Measurements from ENCODE around the gene C7orf25.
"Not testable (repeated sequence)": the region's sequence is repeated elsewhere in the genome, so short reads cannot be mapped to it uniquely, and the experiment has no call there.

Gene C7orf25

DNA sequence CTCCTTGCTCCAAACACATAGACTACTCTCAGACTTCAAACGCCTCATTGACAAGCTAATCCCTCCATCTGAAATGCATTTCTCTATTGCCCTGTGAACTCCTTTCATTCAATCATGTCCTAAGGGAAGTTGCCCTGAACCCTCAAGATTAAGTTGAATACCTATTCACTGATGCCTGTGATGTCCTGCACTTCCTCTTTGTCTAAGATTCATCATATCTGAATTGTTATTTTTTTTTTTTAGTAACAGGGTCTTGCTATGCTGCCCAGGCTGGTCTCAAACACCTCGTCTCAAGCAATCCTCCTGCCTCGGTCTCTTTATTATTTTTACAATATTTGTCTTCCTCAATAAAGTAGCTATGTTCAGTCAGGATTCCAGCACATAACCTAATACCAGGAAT lies 16.9 kb upstream of the C7orf25 start:
- no peak for DNase-seq

DNA sequence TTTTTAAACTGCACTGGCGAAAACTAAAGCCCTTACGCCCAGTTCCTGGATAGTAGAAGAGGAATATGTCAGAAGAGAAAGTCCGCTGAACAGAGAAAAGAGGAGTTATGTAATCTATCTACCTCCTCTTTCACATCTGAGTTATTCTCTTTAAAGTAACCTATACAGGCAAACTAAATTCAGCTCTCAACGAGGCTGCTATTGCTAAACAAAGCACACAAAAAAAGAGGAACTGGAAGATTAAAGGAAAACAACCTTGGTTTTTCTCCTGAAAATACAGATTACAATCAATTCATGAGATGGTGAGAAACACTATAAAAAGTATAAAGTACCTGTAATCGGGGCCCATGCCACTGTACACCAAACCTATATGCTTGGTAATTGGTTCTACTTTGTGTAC lies 14.3 kb upstream of the C7orf25 start:
- DNase-seq = no peak

DNA sequence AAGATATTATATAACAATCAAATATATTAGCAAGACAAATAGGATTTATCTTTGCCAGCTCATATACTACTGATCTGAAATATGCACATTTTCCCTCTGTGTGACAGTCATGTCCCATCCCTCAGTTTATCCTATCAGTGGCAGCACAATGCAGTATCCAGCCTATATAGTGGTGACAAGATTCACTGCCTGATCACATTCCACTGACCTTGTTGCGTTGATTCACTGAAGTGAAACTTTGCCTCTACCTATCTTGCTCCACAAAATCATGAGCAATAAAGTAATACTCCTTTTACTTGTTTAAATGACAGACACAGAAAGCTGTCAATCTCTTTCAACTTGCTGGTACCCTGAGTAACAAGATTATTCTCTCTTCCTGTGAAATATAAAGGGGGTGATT lies 13.8 kb upstream of the C7orf25 start:
- no peak for DNase-seq

DNA sequence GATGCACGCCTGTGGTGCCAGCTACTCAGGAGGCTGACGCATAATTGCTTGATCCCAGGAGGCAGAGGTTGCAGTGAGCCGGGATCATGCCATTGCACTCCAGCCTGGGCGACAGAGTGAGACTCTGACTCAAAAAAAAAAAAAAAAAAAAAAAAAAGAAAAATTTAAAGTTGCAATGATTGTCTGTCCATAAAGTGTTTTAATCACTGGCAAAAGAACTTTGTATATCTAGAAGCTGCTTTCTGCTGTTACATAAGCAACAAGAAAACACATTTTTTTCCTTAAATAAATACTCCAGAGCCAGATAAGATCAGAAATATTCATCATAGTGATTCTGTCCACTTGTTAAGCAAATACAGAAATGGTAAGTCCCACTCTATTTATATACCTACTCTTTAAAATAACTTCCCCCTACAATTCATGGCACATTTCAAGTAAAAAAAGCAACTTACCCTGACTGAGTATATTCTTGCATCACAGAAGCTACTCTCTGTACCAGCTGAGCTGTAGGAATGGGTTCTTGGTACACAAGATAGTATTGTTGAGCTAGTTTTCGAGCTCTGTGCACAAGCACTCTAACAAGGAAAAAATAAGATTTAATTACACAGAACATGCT lies 12.5 kb upstream of the C7orf25 start:
- no peak for DNase-seq

DNA sequence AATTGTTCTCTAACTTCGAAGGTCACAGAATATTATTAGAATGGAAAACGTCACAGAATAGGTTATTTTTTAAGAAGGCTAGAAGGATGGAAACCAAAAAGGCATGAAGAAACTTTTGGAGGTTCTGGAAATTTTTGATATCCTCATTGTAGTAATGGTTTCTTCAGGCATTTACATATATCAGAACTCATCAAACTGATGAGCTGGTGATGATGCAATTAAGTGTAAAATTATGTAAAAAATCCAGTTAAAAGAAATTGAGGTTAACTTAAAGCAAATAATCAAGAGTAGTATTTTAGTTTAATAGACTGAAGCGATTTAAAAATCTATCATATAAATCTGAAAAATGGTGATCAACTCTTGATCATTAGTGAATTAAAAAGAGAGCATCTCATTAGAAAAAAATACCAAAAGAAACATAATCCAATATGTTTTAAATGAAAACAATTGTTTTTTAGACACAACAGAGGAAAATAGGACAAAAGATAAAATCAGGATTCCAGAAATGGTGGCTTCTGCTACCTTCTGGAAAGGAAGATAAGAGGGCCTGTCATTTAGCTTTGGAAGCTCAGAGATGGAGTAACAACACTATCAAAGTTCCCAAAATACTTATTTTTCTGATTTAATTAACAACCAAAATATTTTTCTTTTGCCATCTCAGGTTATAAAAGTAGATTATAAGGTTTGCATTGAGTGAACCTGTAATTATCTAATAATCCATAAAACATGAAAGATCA lies 10.3 kb upstream of the C7orf25 start:
- no peak for DNase-seq

DNA sequence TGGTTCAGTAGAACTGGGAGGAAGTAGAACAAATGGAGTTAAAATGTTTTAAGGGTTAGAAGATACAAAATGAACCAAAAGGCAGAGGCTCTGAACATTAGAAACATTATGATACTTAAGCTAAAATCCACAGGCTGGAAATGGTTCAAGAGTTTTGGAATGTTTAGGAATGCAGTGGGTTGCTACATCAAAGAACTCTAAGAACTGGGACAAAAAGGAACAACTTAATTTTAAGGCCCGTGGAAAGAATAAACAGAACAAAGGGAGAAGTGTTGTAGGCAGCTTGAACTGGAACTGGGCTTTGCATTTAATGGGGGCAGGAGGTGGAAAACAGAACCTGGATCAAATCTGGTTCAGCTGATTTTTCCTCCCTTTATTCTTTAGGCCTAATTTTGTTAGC lies 3.5 kb upstream of the C7orf25 start:
- DNase-seq = no peak

DNA sequence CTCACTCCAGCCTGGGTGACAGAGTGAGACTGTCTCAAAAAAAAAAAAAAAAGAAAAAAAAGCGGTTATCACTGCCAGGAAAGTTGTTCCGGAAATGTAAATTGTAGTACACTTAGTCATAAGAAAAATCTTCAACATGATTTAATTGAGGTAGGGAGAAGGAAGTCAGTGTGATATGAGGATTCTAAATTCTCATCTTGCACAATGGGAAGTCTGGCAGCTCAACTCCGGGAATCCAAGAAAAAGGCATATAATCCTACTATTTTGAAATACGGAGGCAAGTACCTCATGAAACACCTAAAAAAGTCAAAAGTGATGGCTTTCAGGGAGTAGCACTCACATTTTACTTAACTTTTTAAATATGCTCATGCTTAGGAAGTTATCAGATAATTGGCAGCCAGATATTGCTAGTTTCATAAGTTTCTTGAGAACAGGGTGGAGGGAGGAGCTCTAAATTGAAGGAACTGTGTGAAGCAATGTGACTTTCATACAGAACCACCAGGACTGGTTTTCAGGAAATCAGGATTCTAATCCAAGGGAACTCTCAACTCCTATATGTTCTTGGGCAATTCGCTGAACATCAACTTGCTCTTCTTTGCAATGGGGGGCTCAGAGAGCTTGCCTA lies 2.7 kb upstream of the C7orf25 start:
- DNase-seq = no peak

DNA sequence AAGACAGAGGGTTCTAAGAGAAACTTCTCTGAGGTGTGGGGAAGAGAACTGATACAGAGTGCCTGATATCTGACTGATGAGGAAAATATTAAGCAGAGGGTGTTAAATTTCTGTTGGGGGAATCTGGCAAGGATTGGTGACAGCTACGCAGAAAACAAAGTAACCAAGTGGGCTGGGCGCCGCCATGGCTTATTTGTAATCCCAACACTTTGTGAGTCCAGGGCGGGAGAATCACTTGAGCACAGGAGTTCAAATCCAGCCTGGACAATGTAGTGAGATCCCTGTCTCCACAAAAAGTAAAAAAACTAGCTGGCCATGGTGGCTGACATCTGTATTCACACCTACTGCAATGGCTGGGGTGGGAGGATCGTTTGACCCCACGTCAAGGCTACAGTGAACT lies 2.1 kb upstream of the C7orf25 start:
- peak in 1 of 2 donors; percentile 4 for DNase-seq

DNA sequence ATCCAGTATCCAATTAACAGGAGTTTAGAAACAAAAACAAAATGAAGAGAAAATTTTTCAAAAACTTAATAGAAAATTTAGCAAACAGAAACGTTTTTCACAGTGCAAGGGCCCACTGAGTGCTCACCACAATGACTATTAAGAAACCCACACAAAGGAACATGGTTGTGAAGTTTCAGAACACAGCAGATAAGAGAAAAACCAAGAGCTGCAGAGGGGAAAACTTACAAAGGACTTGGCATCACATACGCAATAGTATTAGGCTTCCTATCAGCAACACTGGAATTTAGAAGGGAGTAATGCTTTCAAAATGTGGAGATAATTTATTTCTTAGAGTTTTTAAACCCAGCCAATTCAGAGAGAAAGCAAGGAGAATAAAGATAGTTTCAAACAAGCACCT lies 1.7 kb upstream of the C7orf25 start:
- DNase-seq = no peak

DNA sequence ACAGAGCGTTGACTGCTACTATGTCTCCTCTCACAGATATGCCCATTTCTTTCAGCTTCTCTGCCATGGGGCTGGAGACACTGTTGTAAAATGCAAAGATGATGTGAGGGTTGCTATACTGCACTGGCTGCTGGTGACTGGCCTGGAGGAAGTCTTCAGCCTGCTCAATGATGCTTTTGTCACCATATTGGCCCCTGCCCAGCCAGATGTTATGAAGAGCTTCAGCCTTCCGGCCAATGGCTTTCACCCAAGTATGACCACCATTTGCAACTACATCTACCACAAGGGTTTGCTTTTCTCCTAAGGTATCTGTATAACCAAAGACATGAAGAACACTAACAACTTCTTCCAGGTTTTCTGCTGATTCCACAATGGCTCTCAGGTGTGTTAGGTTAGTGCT lies 1.6 kb downstream of the C7orf25 start:
- DNase-seq = no peak

DNA sequence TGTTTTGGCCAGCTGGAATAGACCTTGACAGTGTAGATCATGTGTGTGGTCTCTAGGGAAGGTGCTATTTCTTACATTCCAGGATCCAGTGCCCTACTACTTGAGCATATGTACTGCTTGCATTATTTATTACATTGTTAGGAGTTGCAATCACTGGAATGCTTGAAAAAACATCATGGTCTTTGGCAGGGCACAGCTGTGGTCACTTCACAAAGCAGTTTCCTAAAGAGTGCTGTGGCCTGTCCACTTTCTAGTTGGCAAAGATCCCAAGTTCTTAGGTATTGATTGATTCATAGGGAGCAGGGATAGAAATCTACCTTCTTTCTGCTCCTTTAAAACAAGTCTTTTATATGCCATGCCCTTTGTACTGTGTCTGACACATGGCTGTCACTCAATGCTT lies 4.6 kb downstream of the C7orf25 start:
- no peak for DNase-seq

DNA sequence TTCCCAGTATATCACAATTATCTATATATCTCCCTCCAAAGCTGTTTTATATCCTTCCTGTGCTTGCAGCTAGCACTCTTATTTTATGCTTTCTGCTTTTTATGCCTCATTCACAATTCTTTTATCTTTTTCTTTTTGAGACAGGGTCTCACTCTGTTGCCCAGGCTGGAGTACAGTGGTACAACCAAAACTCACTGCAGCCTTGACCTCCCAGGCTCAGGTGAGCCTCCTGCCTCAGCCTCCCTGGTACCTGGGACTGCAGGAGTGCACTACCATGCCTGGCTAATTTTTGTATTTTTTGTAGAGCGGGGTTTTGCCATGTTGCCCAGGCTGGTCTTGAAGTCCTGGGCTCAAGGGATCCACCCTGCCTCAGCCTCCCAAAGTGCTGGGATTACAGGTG lies 5.7 kb downstream of the C7orf25 start:
- no peak for DNase-seq

DNA sequence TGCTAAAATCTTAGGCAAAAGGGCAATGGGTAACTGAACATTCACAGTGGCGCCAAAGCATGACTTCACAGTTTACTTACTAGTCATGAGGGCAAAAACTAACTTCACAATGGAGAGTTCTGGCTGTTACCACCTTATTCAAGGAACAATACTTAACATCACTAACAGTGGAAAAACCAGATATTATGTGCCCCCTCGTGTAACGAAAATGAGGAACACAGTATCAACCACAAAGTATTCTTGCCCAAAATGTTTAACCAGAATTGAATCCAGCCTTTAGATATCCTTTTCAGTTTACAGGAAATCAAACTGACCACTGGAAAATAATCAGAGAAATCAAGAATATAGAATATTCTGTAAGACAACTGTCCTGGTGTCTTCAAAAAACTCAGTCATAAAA lies 9.5 kb downstream of the C7orf25 start:
- DNase-seq = no peak

DNA sequence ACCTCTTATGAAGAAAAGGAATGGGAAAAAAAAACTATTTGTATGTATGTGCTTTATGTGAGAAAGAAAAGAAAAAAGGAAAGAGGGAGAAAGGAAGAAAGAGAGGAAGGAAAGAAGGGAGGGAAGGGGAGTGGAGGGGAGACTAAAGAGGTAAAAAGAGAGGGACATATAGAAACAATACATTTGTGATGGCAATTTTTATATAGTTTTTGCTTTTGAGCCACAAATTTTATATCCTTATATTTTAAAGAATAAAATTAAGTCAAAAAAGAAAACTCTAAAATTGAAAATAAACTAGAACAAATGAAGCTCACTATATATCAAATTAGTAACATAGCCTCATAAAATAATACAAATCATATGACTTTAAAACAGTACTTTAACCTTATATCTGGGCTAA lies 11.0 kb downstream of the C7orf25 start:
- DNase-seq = no peak

DNA sequence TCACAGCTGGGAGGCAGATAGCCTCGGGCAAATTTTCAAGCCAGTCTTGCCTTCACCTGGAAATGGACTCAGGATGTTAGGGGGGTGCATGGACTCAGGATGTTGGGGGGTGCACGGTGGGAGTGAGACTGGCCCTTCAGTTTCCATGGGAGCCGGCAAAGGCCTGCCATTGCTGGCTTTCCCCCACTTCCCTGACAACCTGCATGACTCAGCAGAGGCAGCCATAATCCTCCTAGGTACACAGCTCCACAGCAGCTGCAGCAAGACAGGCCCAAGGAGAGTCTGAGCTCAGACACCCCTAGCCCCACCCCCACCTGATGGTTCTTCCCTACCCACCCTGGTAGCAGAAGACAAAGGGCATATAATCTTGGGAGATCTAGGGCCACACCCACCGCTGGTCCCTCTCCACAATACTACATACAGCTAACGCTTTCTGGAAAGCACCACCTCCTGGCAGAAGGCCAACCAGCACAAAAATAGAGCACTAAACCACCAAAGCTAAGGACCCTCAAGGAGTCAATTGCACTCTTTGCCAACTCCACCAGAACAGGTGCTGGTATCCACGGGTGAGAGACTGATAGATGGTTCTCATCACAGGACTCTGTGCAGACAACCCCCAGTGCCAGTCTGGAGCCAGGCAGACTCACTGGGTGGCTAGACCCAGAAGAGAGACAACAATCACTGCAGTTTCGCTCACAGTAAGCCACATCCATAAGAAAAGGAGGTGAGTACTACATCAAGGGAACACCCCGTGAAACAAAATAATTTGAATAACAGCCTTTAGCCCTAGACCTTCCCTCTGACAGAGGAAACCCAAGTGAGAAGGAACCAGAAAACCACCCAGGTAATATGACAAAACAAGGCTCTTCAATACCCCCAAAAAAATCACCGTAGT lies 18.3 kb downstream of the C7orf25 start:
- DNase-seq = no peak

DNA sequence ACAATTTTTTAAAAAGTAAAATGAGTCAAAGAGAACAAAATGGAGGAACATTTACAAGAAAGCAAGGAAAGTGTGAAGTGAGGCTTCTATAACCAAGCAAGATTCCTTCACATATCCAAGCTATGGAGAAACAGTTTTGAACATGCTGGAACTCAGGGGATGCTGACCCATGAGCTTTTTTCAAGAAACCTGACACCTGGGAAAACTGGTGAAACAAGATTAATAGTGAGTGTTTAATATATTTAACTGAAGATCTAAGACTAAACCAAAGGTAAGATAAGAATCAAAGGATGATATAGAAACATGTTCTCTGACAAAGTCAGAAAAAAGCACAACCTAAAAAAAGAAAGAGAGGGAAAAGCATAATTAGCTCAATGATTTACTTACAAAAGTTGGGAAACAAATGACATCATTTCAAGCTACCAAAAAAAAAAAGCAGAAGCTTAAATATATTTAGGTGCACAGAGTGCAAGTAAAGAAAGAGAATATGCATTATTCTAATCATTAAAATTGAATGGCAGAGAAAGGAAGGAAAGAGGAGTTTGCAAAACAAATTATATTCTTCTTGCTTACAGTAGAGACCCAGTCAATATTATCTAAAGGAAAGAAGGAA lies 24.9 kb downstream of the C7orf25 start:
- no peak for DNase-seq

DNA sequence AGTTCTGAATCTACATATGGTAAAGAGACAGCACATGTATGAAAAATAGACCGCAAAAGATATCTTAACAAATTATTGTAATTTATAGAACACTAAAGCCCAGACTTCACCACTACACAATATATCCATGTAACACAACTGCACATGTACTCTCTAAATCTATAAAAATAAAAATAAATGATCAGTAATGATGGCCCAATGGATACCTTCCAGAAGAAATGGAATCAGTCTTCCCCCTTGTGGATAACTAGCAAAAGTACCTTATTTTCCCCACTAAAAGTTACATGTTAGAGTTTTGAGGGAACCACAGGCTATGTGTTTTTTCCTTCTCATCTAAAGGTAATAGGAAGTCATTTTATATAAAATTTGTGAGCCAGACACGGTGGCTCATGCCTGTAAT lies 25.7 kb downstream of the C7orf25 start:
- no peak for DNase-seq

DNA sequence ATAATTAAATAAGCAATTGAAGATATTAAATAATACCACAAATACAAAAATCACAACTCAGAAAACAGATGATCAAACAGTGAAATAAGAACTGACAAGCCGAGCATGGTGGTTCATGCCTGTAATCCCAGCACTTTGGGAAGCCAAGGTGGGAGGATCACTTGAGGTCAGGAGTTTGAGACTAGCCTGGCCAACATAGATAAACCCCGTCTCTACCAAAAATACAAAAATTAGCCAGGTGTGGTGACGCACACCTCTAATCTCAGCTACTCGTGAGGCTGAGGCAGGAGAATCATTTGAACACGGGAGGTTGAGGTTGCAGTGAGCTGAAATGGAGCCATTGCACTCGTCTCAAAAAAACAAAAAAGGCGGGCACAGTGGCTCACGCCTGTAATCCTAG lies 26.7 kb downstream of the C7orf25 start:
- not testable (repeated sequence) for DNase-seq

DNA sequence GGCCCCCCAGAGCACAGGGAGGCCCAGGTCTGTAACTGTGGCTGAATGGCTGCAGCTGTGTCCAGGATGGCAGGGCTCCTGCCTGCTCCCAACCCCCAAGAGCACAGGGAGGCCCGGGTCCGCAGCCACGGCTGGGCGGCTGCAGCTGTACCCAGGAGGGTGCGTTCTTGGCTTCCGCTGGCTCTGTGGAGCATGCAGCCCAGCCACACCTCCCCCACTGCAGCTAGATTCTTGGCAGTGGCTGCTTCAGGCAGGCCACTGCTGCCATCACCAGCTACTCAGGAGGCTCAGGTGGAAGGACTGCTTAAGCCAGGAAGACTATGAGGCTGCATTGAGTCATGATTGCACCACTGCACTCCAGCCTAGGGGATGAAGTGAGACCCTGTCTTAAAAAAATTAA lies 27.9 kb downstream of the C7orf25 start:
- DNase-seq = peak in 1 of 2 donors; percentile 5

DNA sequence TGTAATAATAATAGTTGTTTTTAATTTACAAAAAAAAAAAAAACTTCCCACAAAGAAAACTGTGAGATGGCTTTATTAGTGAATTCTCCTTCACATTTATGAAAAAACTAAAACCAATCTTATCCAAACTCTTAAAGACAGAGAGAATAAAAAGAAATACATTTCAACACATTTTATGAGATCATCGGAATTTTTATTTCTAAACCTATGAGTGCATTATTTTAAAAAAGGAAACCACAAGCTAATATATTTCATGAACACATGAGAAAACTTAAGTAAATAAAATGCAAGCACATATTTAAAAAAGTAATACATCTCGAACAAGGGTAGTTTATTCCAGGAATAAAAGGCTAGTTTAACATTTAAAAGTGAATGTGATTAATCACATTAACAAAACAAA lies 31.5 kb downstream of the C7orf25 start:
- DNase-seq = no peak

DNA sequence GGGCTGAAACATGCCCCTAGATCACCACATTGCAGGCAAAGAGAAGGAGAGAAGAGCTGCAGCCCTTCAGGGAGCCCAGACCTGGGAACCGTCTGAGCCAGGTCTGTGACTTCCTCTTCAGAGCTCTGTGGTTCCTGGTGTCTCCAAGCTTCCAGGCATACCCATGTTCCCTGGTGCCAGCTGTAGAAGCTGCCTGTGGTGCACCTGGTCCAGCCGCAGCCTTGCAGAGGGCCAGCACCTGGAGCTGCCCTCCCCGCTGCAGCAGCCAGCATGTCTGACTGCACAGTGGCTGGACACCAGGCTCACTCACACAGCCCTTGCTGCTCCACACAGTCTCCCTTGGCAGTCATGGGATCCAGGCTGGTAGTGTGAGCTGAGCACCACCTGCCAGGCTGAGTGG lies 33.6 kb downstream of the C7orf25 start:
- DNase-seq = no peak

DNA sequence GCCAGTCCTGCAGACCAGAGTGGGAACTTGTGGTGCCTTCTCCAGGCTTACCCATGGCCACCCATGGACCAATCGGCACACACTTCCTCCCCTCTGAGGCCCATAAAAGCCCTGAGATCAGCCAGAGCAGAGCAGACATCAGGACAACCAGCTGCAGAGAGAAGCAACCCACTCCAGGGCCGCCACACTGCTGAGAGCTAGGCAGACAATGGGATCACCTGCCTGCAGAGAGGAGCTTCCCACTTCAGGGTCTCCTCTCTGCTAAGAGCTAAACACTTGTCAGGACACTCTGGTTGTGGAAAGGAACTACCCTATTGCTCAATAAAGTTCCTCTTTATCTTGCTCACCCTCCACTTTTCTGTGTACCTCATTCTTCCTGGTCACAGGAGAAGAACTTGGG lies 34.0 kb downstream of the C7orf25 start:
- no peak for DNase-seq
